KMS-11 (cell line): ENCODE results near the gene USP2.
A peak's percentile ranks its signal among the peaks of the same experiment; 100 is the strongest.

ENCODE experiments used
- H2AFZ ChIP-seq: fragments of 200-600 bp; sonication (generic); 2 replicates; pipeline ENCODE4 v1.6.1; 2016; ENCODE audit warnings: antibody characterized with exemption, mixed run types, low read depth
- H3K27ac ChIP-seq: fragments of 200-600 bp; sonication (generic); 2 replicates; pipeline ENCODE4 v1.6.1; 2016; ENCODE audit warnings: mild to moderate bottlenecking, mixed run types
- H3K27me3 ChIP-seq: fragments of 200-600 bp; sonication (generic); 2 replicates; pipeline ENCODE4 v1.6.1; 2017; ENCODE audit warnings: mild to moderate bottlenecking, low read depth, mixed run types, moderate library complexity; ENCODE audit not compliant: insufficient read depth
- H3K36me3 ChIP-seq: fragments of 200-600 bp; sonication (generic); 2 replicates; pipeline ENCODE4 v1.6.1; 2017; ENCODE audit warnings: mild to moderate bottlenecking, mixed run types; ENCODE audit not compliant: insufficient read depth
- H3K4me1 ChIP-seq: fragments of 200-600 bp; sonication (generic); 2 replicates; pipeline ENCODE4 v1.6.1; 2016; ENCODE audit warnings: mild to moderate bottlenecking, low read depth, mixed run types; ENCODE audit not compliant: poor library complexity, severe bottlenecking
- H3K4me2 ChIP-seq: fragments of 200-600 bp; sonication (generic); 2 replicates; pipeline ENCODE4 v1.7.0; 2016; ENCODE audit warnings: mild to moderate bottlenecking, mixed run types
- H3K4me3 ChIP-seq: fragments of 200-600 bp; sonication (generic); IDR thresholded peaks from 2 replicates; pipeline ENCODE4 v1.6.1; 2017; ENCODE audit warnings: low read depth, low read length, mixed read lengths; ENCODE audit not compliant: insufficient read depth
- H3K79me2 ChIP-seq: fragments of 200-600 bp; sonication (generic); 2 replicates; pipeline ENCODE4 v1.6.1; 2016; ENCODE audit warnings: low read depth, mixed run types; ENCODE audit not compliant: insufficient read depth
- H3K9ac ChIP-seq: fragments of 200-600 bp; sonication (generic); 2 replicates; pipeline ENCODE4 v1.6.1; 2016; ENCODE audit warnings: mild to moderate bottlenecking, mixed run types
- H4K20me1 ChIP-seq: fragments of 200-600 bp; sonication (generic); 2 replicates; pipeline ENCODE4 v1.6.1; 2016; ENCODE audit warnings: mild to moderate bottlenecking, mixed run types; ENCODE audit not compliant: insufficient read depth
- CTCF ChIP-seq: fragments of 200-600 bp; sonication (generic); conservative IDR thresholded peaks from 2 replicates; pipeline ENCODE4 v1.6.1; 2017; ENCODE audit warnings: low read depth, mild to moderate bottlenecking, antibody characterized with exemption, low read length, moderate library complexity, mixed read lengths

Gene USP2

GRCh38 chr11:119381181-119381988 is at the start of gene USP2:
USP2 (minus strand) TSS chr11:119381690; CDS start chr11:119373480, 8,210 bp downstream.
- Histone ChIP-seq H3K4me1 (peaks cover 3% of the 10 kb centered on the region), H3K27ac (peak within 1 kb of the TSS; percentile 63)
- TF ChIP-seq CTCF, result peak; percentile 64

GRCh38 chr11:119427279-119427678 is 45.8 kb upstream of the USP2 start:
- Histone ChIP-seq H3K9ac (no peak overlapping the region), H3K4me2 (no peak overlapping the region), H3K36me3 (no peaks in the 10 kb centered on the region), H3K27ac (no peak overlapping the region), H3K79me2 (no peaks in the 10 kb centered on the region), H2AFZ (no peak overlapping the region), H3K27me3 (no peaks in the 10 kb centered on the region), H4K20me1 (no peaks in the 10 kb centered on the region), H3K4me1 (no peaks in the 10 kb centered on the region), H3K4me3 (no peak overlapping the region)
- TF ChIP-seq CTCF, result no peak

More at GRCh38 chr11:119381181-119381988, at the start of gene USP2:
- Histone ChIP-seq H3K79me2 (no peaks in the 10 kb centered on the region), H3K27me3 (no peaks in the 10 kb centered on the region), H3K4me2 (peak within 1 kb of the TSS; percentile 69), H3K36me3 (no peaks in the 10 kb centered on the region), H3K4me3 (no peak within 1 kb of the TSS), H3K9ac (peak within 1 kb of the TSS; percentile 89), H2AFZ (peak within 1 kb of the TSS; percentile 81), H4K20me1 (no peaks in the 10 kb centered on the region)

- Histone ChIP-seq H3K4me1 (no peaks in the 10 kb centered on the region), H2AFZ (no peak overlapping the region), H3K4me2 (no peak overlapping the region), H3K27ac (no peak overlapping the region), H3K9ac (no peak overlapping the region), H3K27me3 (no peaks in the 10 kb centered on the region), H3K79me2 (no peaks in the 10 kb centered on the region), H3K36me3 (no peaks in the 10 kb centered on the region), H4K20me1 (no peaks in the 10 kb centered on the region), H3K4me3 (no peak overlapping the region)
- TF ChIP-seq CTCF, result no peak
These were observed 44.7 kb upstream of the USP2 start for GRCh38 chr11:119426142-119426541.

- Histone ChIP-seq H3K4me2 (no peak overlapping the region), H3K4me3 (no peak overlapping the region), H2AFZ (no peak overlapping the region), H3K4me1 (no peaks in the 10 kb centered on the region), H3K79me2 (no peaks in the 10 kb centered on the region), H4K20me1 (no peaks in the 10 kb centered on the region), H3K9ac (no peak overlapping the region), H3K27me3 (no peaks in the 10 kb centered on the region), H3K36me3 (no peaks in the 10 kb centered on the region), H3K27ac (no peak overlapping the region)
- no peak for TF ChIP-seq CTCF
These were observed 43.3 kb upstream of the USP2 start for GRCh38 chr11:119424775-119425174.
